ENCODE results near the gene CARD9. TPM values are rescaled to one million over a fixed set of nuclear protein-coding genes. Genes with fewer than 3 reads are reported as not detected.

CARD9 gene
- total RNA-seq, 4 donors from 2014 or later = 1.1 to 5.6 (median 2.0) TPM

DNA sequence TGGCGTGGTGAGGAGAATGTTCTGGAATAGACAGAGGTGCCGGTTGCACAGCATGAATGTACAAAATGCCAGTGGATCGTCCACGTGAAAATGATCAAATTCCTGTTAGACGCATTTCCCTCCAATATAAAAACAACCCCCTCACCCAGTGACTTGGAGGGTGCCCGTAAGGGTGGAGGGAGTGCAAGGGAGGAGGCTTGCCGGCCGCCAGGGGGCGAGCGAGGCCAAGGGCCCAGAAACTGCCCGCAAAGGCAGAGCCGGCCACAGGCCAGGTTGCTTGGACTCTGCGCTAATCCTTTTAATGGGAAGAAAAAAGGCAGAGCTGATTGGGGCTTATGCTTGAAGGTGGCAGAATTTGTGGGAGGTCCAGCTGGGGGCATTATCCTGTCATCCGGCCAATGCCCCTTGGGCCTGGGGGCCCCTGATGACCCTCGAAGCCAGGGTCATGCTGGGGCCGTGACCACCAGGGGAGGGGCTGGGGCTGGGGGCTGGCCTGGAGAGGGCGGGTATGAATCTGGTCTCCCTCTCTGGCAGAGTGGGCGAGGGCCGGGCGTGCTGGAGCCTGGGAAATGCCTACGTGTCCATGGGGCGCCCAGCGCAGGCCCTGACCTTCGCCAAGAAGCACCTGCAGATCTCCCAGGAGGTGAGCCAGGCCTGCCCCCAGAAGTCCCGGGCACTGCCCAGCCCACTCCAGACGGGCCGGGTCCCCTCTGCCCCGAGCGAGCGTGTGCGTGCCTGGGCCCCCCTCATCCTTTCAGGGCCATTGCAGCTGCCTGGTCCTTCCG lies 34.1 kb downstream of the CARD9 start:
- H3K4me1 ChIP-seq = peaks cover 11 to 16% (median 15%) of the 10 kb centered on the region in 4 donors
- peak; percentile 79 for DNase-seq
- in situ Hi-C loops (cut with MboI; ENCODE audit: low pct_ligation_motif_present in 1 of 4, low pct_unique_long_range_greater_than_20kb in 1 of 4, low sequenced_read_pairs in 3 of 4) = no loop called here
- H3K27me3 ChIP-seq = peaks cover 8% of the 10 kb centered on the region
- H3K4me3 ChIP-seq = no peak overlapping the region
- H3K27ac ChIP-seq = no peak overlapping the region
- TF ChIP-seq, protein P1, sequence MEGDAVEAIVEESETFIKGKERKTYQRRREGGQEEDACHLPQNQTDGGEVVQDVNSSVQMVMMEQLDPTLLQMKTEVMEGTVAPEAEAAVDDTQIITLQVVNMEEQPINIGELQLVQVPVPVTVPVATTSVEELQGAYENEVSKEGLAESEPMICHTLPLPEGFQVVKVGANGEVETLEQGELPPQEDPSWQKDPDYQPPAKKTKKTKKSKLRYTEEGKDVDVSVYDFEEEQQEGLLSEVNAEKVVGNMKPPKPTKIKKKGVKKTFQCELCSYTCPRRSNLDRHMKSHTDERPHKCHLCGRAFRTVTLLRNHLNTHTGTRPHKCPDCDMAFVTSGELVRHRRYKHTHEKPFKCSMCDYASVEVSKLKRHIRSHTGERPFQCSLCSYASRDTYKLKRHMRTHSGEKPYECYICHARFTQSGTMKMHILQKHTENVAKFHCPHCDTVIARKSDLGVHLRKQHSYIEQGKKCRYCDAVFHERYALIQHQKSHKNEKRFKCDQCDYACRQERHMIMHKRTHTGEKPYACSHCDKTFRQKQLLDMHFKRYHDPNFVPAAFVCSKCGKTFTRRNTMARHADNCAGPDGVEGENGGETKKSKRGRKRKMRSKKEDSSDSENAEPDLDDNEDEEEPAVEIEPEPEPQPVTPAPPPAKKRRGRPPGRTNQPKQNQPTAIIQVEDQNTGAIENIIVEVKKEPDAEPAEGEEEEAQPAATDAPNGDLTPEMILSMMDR (IDR thresholded peaks at IDR 0.05) = peak; percentile 89 to 96 (median 93)
- no peak for TF ChIP-seq POLR2A (IDR thresholded peaks at IDR 0.05)
- H3K36me3 ChIP-seq = no peaks in the 10 kb centered on the region
- intact Hi-C loops (cut with DNase I; ENCODE audit: low total_unique reads) = loop anchor here (2.0 to 10.0 kb wide), 2 partner anchors 25 to 65 kb away; partner anchors contain the start of gene SNAPC4
- WGBS, 2 donors (ENCODE audit: low coverage in 1 of 2) = 58 to 79% methylated on average over 2 to 24 of the region's 32 CpGs
- no peaks in the 10 kb centered on the region for H3K9me3 ChIP-seq

DNA sequence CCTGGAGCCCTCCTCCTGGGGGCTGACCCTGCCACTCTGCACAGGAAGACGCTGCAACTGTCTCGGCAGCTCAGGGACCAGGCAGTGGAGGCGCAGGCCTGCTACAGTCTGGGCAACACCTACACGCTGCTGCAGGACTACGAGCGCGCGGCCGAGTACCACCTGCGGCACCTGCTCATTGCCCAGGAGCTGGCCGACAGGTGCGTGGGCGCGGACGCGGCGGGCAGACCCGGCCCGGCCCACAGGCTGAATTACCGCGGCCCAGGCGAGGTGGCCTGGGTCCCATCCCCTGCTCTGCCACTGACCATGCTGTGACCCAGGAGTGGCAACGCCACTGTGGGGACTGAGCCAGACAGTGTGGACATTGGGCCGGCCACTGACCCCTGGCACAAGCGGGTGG lies 35.0 kb downstream of the CARD9 start:
- Histone ChIP-seq H3K36me3 (no peaks in the 10 kb centered on the region), H3K9me3 (no peaks in the 10 kb centered on the region), H3K4me3 (no peak overlapping the region), H3K27me3 (peaks cover 8% of the 10 kb centered on the region), H3K4me1 (peaks cover 11 to 16% (median 15%) of the 10 kb centered on the region in 4 donors), H3K27ac (no peak overlapping the region)
- WGBS, 2 donors (ENCODE audit: low coverage in 1 of 2) = 83% methylated on average over 24 of the region's 25 CpGs; no CpG with 5 or more reads in 1 of the 2 donors
- in situ Hi-C loops (cut with MboI; ENCODE audit: low pct_ligation_motif_present in 1 of 4, low pct_unique_long_range_greater_than_20kb in 1 of 4, low sequenced_read_pairs in 3 of 4) (no loop called here), intact Hi-C loops (cut with DNase I; ENCODE audit: low total_unique reads) (loop anchor here (2.0 to 10.0 kb wide), 2 partner anchors 26 to 66 kb away; partner anchors contain the start of gene SNAPC4)
- TF ChIP-seq POLR2A (IDR thresholded peaks at IDR 0.05) (no peak), POLR2AphosphoS5 (IDR thresholded peaks at IDR 0.05) (no peak), EP300 (IDR thresholded peaks at IDR 0.05; ENCODE audit: low read depth) (no peak)
- TF ChIP-seq, protein P1 (IDR thresholded peaks at IDR 0.05) = no peak
- no peak for DNase-seq

DNA sequence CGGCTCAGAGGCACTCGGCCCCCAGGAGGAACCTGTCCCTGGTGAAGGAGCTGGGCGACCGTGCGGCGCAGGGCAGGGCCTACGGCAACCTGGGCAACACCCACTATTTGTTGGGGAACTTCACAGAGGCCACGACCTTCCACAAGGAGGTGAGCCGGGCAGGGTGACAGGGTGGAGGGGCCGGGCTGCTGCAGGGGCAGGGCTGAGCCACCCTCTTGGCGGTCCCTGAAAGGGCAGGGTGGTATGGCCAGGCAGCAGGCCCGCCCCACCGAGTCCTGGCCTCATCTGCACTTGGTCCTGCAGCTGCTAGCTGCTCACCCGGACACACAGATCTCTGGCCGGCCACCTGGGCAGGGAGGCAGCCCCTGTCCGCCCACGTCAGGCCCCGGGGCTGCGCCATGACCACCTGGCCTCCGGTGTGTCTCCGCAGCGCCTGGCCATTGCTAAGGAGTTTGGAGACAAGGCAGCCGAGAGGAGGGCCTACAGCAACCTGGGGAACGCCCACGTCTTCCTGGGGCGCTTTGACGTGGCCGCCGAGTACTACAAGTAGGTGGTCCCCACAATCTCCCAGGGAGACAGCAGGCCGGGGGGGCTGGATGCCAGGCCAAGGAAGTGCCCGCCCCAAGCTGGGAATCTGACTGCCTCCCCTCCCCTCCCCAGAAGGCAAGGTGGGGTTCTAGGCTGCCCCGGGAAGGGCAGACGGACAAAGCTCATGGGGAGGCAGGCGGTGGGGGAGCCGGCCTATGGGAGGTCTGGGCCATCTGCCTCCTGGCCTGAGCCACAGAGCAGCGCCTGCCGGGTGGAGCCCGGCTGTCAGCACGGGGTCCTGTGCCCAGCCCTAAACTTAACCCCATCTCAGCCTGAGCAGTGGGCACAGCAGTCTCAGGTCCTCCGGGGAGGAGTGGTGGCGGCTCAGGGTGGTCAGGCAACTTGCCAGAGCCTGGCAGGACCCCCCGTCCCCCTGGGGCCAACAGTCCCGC lies 35.8 kb downstream of the CARD9 start:
- H3K4me3 ChIP-seq = no peak overlapping the region
- H3K36me3 ChIP-seq = no peaks in the 10 kb centered on the region
- DNase-seq = no peak
- intact Hi-C loops (cut with DNase I; ENCODE audit: low total_unique reads) = loop anchor here (2.0 to 10.0 kb wide), 2 partner anchors 27 to 67 kb away; partner anchors contain the start of gene SNAPC4
- in situ Hi-C loops (cut with MboI; ENCODE audit: low pct_ligation_motif_present in 1 of 4, low pct_unique_long_range_greater_than_20kb in 1 of 4, low sequenced_read_pairs in 3 of 4) = no loop called here
- peaks cover 8 to 10% (median 9%) of the 10 kb centered on the region in 4 donors for H3K4me1 ChIP-seq
- no peaks in the 10 kb centered on the region for H3K9me3 ChIP-seq
- no peak overlapping the region for H3K27ac ChIP-seq
- 82% methylated on average over 26 of the region's 43 CpGs; no CpG with 5 or more reads in 1 of the 2 donors for WGBS, 2 donors (ENCODE audit: low coverage in 1 of 2)
- TF ChIP-seq POLR2A (IDR thresholded peaks at IDR 0.05) (no peak), EP300 (IDR thresholded peaks at IDR 0.05; ENCODE audit: low read depth) (no peak), POLR2AphosphoS5 (IDR thresholded peaks at IDR 0.05) (no peak)
- TF ChIP-seq, protein P1 (IDR thresholded peaks at IDR 0.05) = no peak
- peaks cover 8% of the 10 kb centered on the region for H3K27me3 ChIP-seq

DNA sequence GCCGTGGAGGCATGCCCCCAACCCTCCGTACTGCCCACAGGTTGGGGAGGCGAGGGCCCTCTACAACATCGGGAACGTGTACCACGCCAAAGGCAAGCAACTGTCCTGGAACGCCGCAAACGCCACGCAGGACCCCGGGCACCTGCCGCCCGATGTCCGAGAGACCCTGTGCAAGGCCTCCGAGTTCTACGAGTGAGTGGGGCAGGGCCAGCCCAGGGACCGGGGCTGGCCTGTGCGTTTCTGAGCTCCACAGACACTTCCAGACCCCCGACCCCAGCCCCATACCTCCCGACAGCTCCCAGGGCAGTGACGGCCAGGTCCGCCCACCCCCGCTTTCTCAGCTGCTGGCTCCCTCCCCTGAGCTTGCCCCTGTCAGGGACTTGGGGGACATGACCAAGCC lies 36.6 kb downstream of the CARD9 start:
- Histone ChIP-seq H3K9me3 (no peaks in the 10 kb centered on the region), H3K27me3 (peaks cover 1% of the 10 kb centered on the region), H3K4me1 (peaks cover under 1 to 3% (median 2%) of the 10 kb centered on the region in 4 donors), H3K36me3 (no peaks in the 10 kb centered on the region), H3K27ac (no peak overlapping the region), H3K4me3 (no peak overlapping the region)
- TF ChIP-seq POLR2AphosphoS5 (IDR thresholded peaks at IDR 0.05) (no peak), POLR2A (IDR thresholded peaks at IDR 0.05) (no peak), EP300 (IDR thresholded peaks at IDR 0.05; ENCODE audit: low read depth) (no peak)
- TF ChIP-seq, protein P1 (IDR thresholded peaks at IDR 0.05) = no peak
- intact Hi-C loops (cut with DNase I; ENCODE audit: low total_unique reads) = loop anchor here (10.0 kb wide), 1 partner anchor 68 kb away; the partner anchor contains the start of gene SNAPC4
- no peak for DNase-seq
- in situ Hi-C loops (cut with MboI; ENCODE audit: low pct_ligation_motif_present in 1 of 4, low pct_unique_long_range_greater_than_20kb in 1 of 4, low sequenced_read_pairs in 3 of 4) = no loop called here
- WGBS, 2 donors (ENCODE audit: low coverage in 1 of 2) = 87% methylated on average over 20 of the region's 23 CpGs; no CpG with 5 or more reads in 1 of the 2 donors

Measured in transverse colon (tissue), 4 donors.